ENCODE data around the gene CPSF4L. TPM values are rescaled to one million over a fixed set of nuclear protein-coding genes. Genes with fewer than 3 reads are reported as not detected.

The CPSF4L gene
- total RNA-seq, 2 donors from 2014 or later: not detected

GRCh38 chr17:73292031-73292531 lies 30.4 kb upstream of the CPSF4L start:
- no peaks in the 10 kb centered on the region for H3K27me3 ChIP-seq
- H3K9ac ChIP-seq (ENCODE audit: low read depth in 2 of 2, low read length in 2 of 2): peak overlapping the region; percentile 46 to 52
- TF ChIP-seq, protein P1, sequence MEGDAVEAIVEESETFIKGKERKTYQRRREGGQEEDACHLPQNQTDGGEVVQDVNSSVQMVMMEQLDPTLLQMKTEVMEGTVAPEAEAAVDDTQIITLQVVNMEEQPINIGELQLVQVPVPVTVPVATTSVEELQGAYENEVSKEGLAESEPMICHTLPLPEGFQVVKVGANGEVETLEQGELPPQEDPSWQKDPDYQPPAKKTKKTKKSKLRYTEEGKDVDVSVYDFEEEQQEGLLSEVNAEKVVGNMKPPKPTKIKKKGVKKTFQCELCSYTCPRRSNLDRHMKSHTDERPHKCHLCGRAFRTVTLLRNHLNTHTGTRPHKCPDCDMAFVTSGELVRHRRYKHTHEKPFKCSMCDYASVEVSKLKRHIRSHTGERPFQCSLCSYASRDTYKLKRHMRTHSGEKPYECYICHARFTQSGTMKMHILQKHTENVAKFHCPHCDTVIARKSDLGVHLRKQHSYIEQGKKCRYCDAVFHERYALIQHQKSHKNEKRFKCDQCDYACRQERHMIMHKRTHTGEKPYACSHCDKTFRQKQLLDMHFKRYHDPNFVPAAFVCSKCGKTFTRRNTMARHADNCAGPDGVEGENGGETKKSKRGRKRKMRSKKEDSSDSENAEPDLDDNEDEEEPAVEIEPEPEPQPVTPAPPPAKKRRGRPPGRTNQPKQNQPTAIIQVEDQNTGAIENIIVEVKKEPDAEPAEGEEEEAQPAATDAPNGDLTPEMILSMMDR (IDR thresholded peaks at IDR 0.05): no peak
- H3K4me3 ChIP-seq: no peak overlapping the region
- peak overlapping the region; percentile 82 for H3K27ac ChIP-seq
- H3K9me3 ChIP-seq: no peaks in the 10 kb centered on the region
- intact Hi-C loops (cut with DNase I): no loop called here
- H3K36me3 ChIP-seq: no peaks in the 10 kb centered on the region
- peaks cover 33% of the 10 kb centered on the region for H3K4me1 ChIP-seq
- DNase-seq: no peak

GRCh38 chr17:73291260-73291801 lies 29.7 kb upstream of the CPSF4L start:
- Histone ChIP-seq H3K27ac (peak overlapping the region; percentile 82), H3K4me1 (peaks cover 34% of the 10 kb centered on the region), H3K27me3 (no peaks in the 10 kb centered on the region), H3K9me3 (no peaks in the 10 kb centered on the region), H3K4me3 (no peak overlapping the region), H3K9ac (ENCODE audit: low read depth in 2 of 2, low read length in 2 of 2) (peak overlapping the region in 1 of 2 donors; percentile 46), H3K36me3 (no peaks in the 10 kb centered on the region)
- TF ChIP-seq, protein P1 (IDR thresholded peaks at IDR 0.05): no peak
- intact Hi-C loops (cut with DNase I): no loop called here
- DNase-seq: peak; percentile 73

GRCh38 chr17:73290399-73291259 lies 28.9 kb upstream of the CPSF4L start:
- Histone ChIP-seq H3K27me3 (no peaks in the 10 kb centered on the region), H3K4me3 (no peak overlapping the region), H3K9ac (ENCODE audit: low read depth in 2 of 2, low read length in 2 of 2) (peak overlapping the region in 1 of 2 donors; percentile 46), H3K4me1 (peaks cover 34% of the 10 kb centered on the region), H3K27ac (peak overlapping the region; percentile 82), H3K9me3 (no peaks in the 10 kb centered on the region), H3K36me3 (no peaks in the 10 kb centered on the region)
- intact Hi-C loops (cut with DNase I): no loop called here
- no peak for DNase-seq
- TF ChIP-seq, protein P1 (IDR thresholded peaks at IDR 0.05): no peak

DNA sequence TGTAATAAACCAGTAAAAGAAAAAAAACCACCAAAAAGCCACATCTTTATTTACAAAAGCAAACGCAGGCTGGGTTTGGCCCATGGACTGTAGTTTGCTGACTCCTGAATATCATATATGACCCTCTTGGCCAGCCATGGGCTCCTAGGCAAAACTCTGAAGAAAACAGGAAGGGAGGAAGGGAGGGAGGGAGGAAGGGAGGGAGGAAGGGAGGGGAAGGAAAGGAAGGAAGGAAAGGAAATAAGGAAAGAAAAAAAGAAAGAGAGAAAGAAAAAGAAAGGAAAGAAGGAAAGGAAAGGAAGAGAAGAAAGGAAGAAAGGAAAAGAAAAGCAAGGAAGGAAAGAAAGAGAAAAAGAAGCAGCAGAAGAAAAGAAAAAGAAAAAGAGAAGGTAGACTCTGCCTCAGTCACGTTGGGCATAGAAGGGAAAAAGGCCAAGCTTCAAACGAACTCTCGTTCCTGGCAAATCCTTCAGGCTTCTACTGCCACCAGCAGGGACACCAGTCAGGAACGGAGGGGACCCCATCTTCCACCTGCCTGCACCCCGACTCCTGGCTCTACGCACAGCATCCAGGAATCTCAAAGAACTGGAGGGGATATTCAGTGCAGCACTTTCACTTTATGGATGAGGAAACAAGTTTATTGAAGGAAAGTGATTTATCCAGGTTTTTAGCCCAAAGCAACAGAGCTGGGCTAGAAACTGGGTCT lies 28.0 kb upstream of the CPSF4L start:
- H3K9me3 ChIP-seq: no peaks in the 10 kb centered on the region
- intact Hi-C loops (cut with DNase I): no loop called here
- peaks cover 9% of the 10 kb centered on the region for H3K36me3 ChIP-seq

More for the DNA sequence above, 28.0 kb upstream of the CPSF4L start:
- Histone ChIP-seq H3K27ac (peak overlapping the region; percentile 82), H3K4me3 (no peak overlapping the region), H3K4me1 (peaks cover 34% of the 10 kb centered on the region), H3K9ac (ENCODE audit: low read depth in 2 of 2, low read length in 2 of 2) (peak overlapping the region in 1 of 2 donors; percentile 66), H3K27me3 (no peaks in the 10 kb centered on the region)
- TF ChIP-seq, protein P1 (IDR thresholded peaks at IDR 0.05): no peak
- DNase-seq: no peak

Measured in colonic mucosa (tissue), 4 donors.